H1 (cell line): ENCODE data around the gene SOCS4. TPM values are rescaled to one million over a fixed set of nuclear protein-coding genes. Genes with fewer than 3 reads are reported as not detected.

ENCODE experiments used
- CTCF ChIA-PET: fragments of 300-600 bp; sonication (Branson Sonifier 250); formaldehyde crosslinking; loops from one replicate; lab custom pipeline; 2021; ENCODE audit not compliant: partially characterized antibody; lab: Charles Lee
- POLR2A ChIA-PET: fragments of 300-600 bp; sonication (Branson Sonifier 250); formaldehyde crosslinking; loops from one replicate; lab custom pipeline; 2021; ENCODE audit warnings: inconsistent platforms; ENCODE audit not compliant: partially characterized antibody; lab: Charles Lee
- DNase-seq, 2 experiments: peaks; one replicate each; pipeline versions ENCODE4 v3.0.0 to v3.0.0-alpha.2; 2010 to 2022; ENCODE audit warnings: low spot score in 2 of 2, low read depth in 1 of 2, mixed read lengths in 1 of 2
- FAIRE-seq: peaks from 2 replicates; lab custom pipeline; 2011; peaks lifted over from hg19 to GRCh38; lab: Jason Lieb, UNC
- H2AFZ ChIP-seq: 2 replicates; pipeline ENCODE4 v1.8.1; 2012; ENCODE audit warnings: low read length, inconsistent platforms
- H2AK5ac ChIP-seq: 2 replicates; pipeline ENCODE4 v1.6.1; 2013; ENCODE audit warnings: low read depth, low read length
- H2BK120ac ChIP-seq: replicated peaks from 2 replicates; pipeline ENCODE3; 2013; ENCODE audit warnings: low read depth, low read length, inconsistent platforms
- H2BK12ac ChIP-seq: 2 replicates; pipeline ENCODE4 v1.6.1; 2013; ENCODE audit warnings: low read depth, low read length
- H2BK15ac ChIP-seq: 2 replicates; pipeline ENCODE4 v1.6.1; 2013; ENCODE audit warnings: low read length
- H2BK20ac ChIP-seq: 2 replicates; pipeline ENCODE4 v1.6.1; 2013; ENCODE audit warnings: low read length
- H2BK5ac ChIP-seq: 2 replicates; pipeline ENCODE4 v1.6.1; 2013; ENCODE audit warnings: low read depth, low read length
- H3K14ac ChIP-seq: 2 replicates; pipeline ENCODE4 v1.6.1; 2013; ENCODE audit warnings: inconsistent platforms; ENCODE audit not compliant: insufficient read length
- H3K18ac ChIP-seq: 2 replicates; pipeline ENCODE4 v1.6.1; 2013; ENCODE audit warnings: low read length; ENCODE audit errors: extremely low read depth
- H3K23ac ChIP-seq: 2 replicates; pipeline ENCODE4 v1.6.1; 2013; ENCODE audit warnings: inconsistent platforms; ENCODE audit not compliant: insufficient read length
- H3K23me2 ChIP-seq: 2 replicates; pipeline ENCODE4 v1.6.1; 2013; ENCODE audit warnings: low read depth, low read length
- H3K27ac ChIP-seq: 2 replicates; pipeline ENCODE4 v1.6.1; 2011; ENCODE audit warnings: low read depth, low read length, inconsistent platforms
- H3K27me3 ChIP-seq, 4 experiments: replicated peaks in 1 of 4; 1 replicate in 1 of 4; 2 replicates in 3 of 4; pipeline versions ENCODE4 v1.6.1 to v1.8.1; 2011 to 2013; ENCODE audit warnings: low read length in 3 of 4, mild to moderate bottlenecking in 3 of 4, inconsistent platforms in 2 of 4, mixed read lengths in 2 of 4, moderate library complexity in 1 of 4; ENCODE audit not compliant: control insufficient read depth in 3 of 4, insufficient read depth in 3 of 4; ENCODE audit errors: extremely low read depth in 1 of 4
- H3K36me3 ChIP-seq, 4 experiments: 2 replicates each; pipeline versions ENCODE4 v1.6.1 to v1.8.1; 2011 to 2013; ENCODE audit warnings: mild to moderate bottlenecking in 4 of 4, low read length in 3 of 4, moderate library complexity in 2 of 4, control low read depth in 1 of 4, inconsistent platforms in 1 of 4; ENCODE audit not compliant: insufficient read depth in 4 of 4, control insufficient read depth in 2 of 4
- H3K4ac ChIP-seq: replicated peaks from 2 replicates; pipeline ENCODE3; 2013; ENCODE audit warnings: low read length, low read depth, mixed read lengths, inconsistent platforms; ENCODE audit not compliant: insufficient read length
- H3K4me1 ChIP-seq, 4 experiments: replicated peaks in 1 of 4; 1 replicate in 1 of 4; 2 replicates in 3 of 4; pipeline versions ENCODE4 v1.6.1 to v1.8.1; 2011 to 2013; ENCODE audit warnings: low read length in 3 of 4, inconsistent platforms in 2 of 4, mixed read lengths in 1 of 4; ENCODE audit not compliant: insufficient read depth in 4 of 4, control insufficient read depth in 3 of 4
- H3K4me2 ChIP-seq, 2 experiments: 2 replicates each; pipeline versions ENCODE4 v1.6.1 to v1.8.1; 2011 to 2013; ENCODE audit warnings: low read depth in 2 of 2, low read length in 2 of 2, control low read depth in 1 of 2, inconsistent platforms in 1 of 2, mild to moderate bottlenecking in 1 of 2; ENCODE audit not compliant: insufficient read depth in 1 of 2
- H3K4me3 ChIP-seq, 4 experiments: fragments of 200-600, 300-600 bp in 1 of 4; sonication (generic), shearing (Covaris generic), sonication (Bioruptor Twin) in 1 of 4; 2 replicates each; pipeline versions ENCODE4 v1.5.1 to v1.8.1; 2011 to 2016; ENCODE audit warnings: low read length in 4 of 4, low read depth in 3 of 4, control low read depth in 2 of 4, inconsistent platforms in 2 of 4, mild to moderate bottlenecking in 2 of 4, mixed read lengths in 1 of 4, moderate library complexity in 1 of 4; ENCODE audit not compliant: insufficient read depth in 2 of 4; ENCODE audit errors: extremely low read depth in 1 of 4
- H3K56ac ChIP-seq: replicated peaks from 2 replicates; pipeline ENCODE3; 2013; ENCODE audit warnings: low read depth, mild to moderate bottlenecking, mixed read lengths, low read length, inconsistent platforms; ENCODE audit not compliant: insufficient read length
- H3K79me1 ChIP-seq: 2 replicates; pipeline ENCODE4 v1.6.1; 2013; ENCODE audit warnings: low read depth, low read length, control low read depth
- H3K79me2 ChIP-seq, 2 experiments: 2 replicates each; pipeline versions ENCODE4 v1.6.1 to v1.8.1; 2012 to 2013; ENCODE audit warnings: low read length in 2 of 2, mild to moderate bottlenecking in 2 of 2, inconsistent platforms in 1 of 2; ENCODE audit not compliant: insufficient read depth in 2 of 2, control insufficient read depth in 1 of 2
- H3K9ac ChIP-seq, 4 experiments: replicated peaks in 1 of 4; 1 replicate in 1 of 4; 2 replicates in 3 of 4; pipeline versions ENCODE4 v1.6.1 to v1.8.1; 2011 to 2013; ENCODE audit warnings: low read depth in 3 of 4, low read length in 3 of 4, control low read depth in 2 of 4, mild to moderate bottlenecking in 2 of 4, moderate library complexity in 2 of 4, inconsistent platforms in 1 of 4; ENCODE audit errors: extremely low read depth in 1 of 4
- H3K9me3 ChIP-seq, 2 experiments: 2 replicates each; pipeline versions ENCODE4 v1.6.1 to v1.8.1; 2012 to 2013; ENCODE audit warnings: mild to moderate bottlenecking in 2 of 2, moderate library complexity in 2 of 2, control low read depth in 1 of 2, inconsistent platforms in 1 of 2, low read depth in 1 of 2, low read length in 1 of 2, mixed read lengths in 1 of 2; ENCODE audit not compliant: insufficient read depth in 2 of 2
- H4K20me1 ChIP-seq, 2 experiments: replicated peaks in 1 of 2; 2 replicates each; pipeline versions ENCODE3 to v1.8.1; 2011 to 2013; ENCODE audit warnings: inconsistent platforms in 2 of 2, low read length in 2 of 2, mild to moderate bottlenecking in 1 of 2; ENCODE audit not compliant: insufficient read depth in 2 of 2, control insufficient read depth in 1 of 2
- H4K5ac ChIP-seq: 2 replicates; pipeline ENCODE4 v1.6.1; 2013; ENCODE audit warnings: low read length, low read depth, mixed read lengths, inconsistent platforms; ENCODE audit not compliant: insufficient read length
- H4K8ac ChIP-seq: 2 replicates; pipeline ENCODE4 v1.8.0; 2013; ENCODE audit warnings: mild to moderate bottlenecking, moderate library complexity, low read length, inconsistent platforms; ENCODE audit not compliant: insufficient read depth; ENCODE audit errors: extremely low read depth
- H4K91ac ChIP-seq: replicated peaks from 2 replicates; pipeline ENCODE3; 2013; ENCODE audit warnings: low read length, mixed read lengths, inconsistent platforms; ENCODE audit not compliant: insufficient read length
- ASH2L ChIP-seq: fragments of 200-600, 300-600 bp; sonication (generic); IDR thresholded peaks from one replicate; pipeline ENCODE4 v1.7.1; 2017; ENCODE audit warnings: low read length
- CHD2 ChIP-seq: IDR thresholded peaks from 2 replicates; pipeline ENCODE4 v1.6.1; 2012; ENCODE audit warnings: low read length, improper control_type of control experiment
- PHF8 ChIP-seq: fragments of 200-600 bp; sonication (generic); conservative IDR thresholded peaks from 2 replicates; pipeline ENCODE4 v1.7.1; 2012; ENCODE audit warnings: low read depth, mild to moderate bottlenecking, inconsistent platforms, low read length, moderate library complexity
- RAD21 ChIP-seq, 2 experiments: IDR thresholded peaks in 1 of 2; conservative IDR thresholded peaks in 1 of 2; 2 replicates each; pipeline ENCODE4 v1.6.1; 2011; ENCODE audit warnings: low read depth in 2 of 2, low read length in 2 of 2, improper control_type of control experiment in 1 of 2, inconsistent platforms in 1 of 2, mild to moderate bottlenecking in 1 of 2, moderate library complexity in 1 of 2
- RXRA ChIP-seq: IDR thresholded peaks from 2 replicates; pipeline ENCODE4 v1.6.1; 2011; ENCODE audit warnings: low read depth, mild to moderate bottlenecking, low read length, moderate library complexity; ENCODE audit not compliant: insufficient read depth
- TAF1 ChIP-seq: IDR thresholded peaks from 2 replicates; pipeline ENCODE4 v1.6.1; 2011; ENCODE audit warnings: mild to moderate bottlenecking, low read depth, low read length
- TCF12 ChIP-seq: IDR thresholded peaks from 2 replicates; pipeline ENCODE4 v1.6.1; 2011; ENCODE audit warnings: low read depth, mild to moderate bottlenecking, low read length
- WGBS, 2 experiments: shearing (Covaris generic) in 1 of 2; methylation state at CpG; one replicate each; pipeline versions ENCODE4 v1.1.6 to v1.1.7; 2013 to 2015; ENCODE audit warnings: low lambda C conversion rate in 2 of 2, mixed read lengths in 2 of 2, inconsistent platforms in 1 of 2, low coverage in 1 of 2, missing lambda C conversion rate in 1 of 2; ENCODE audit not compliant: insufficient replicate concordance in 2 of 2, insufficient coverage in 1 of 2, insufficient read length in 1 of 2; ENCODE audit errors: extremely low coverage in 1 of 2, missing lambda C conversion rate in 1 of 2; 5-methylcytosine and 5-hydroxymethylcytosine counted together
- polyA plus RNA-seq, 7 experiments: library from polyadenylated mRNA; depleted of rRNA in 3 of 7; stranded (reverse) in 5 of 7; unstranded in 2 of 7; fragments of >200 nt in 5 of 7; fragments of 200-250 nt in 2 of 7; gene quantifications; 1 replicate in 5 of 7; 2 replicates in 1 of 7; 4 replicates in 1 of 7; pipeline versions ENCODE4 v1.2.1 to v1.2.3, GENCODE V29; 2011 to 2013; ENCODE audit warnings: missing spikeins in 2 of 7, mixed read lengths in 2 of 7
- total RNA-seq: library from RNA; stranded (reverse); fragmentation: NEBNext Ultra II Directional; extraction: Animal tissue kit (Norgen Biotek cat#: 25700); gene quantifications from 2 replicates; pipeline ENCODE4 v1.2.1, GENCODE V29; 2021
- TF ChIP-seq, protein P1 (sequence below): IDR thresholded peaks from 2 replicates; pipeline ENCODE4 v1.6.1; 2011; ENCODE audit warnings: low read depth, mild to moderate bottlenecking, low read length; ENCODE audit not compliant: insufficient read depth

SOCS4 gene
- total and polyA plus RNA-seq, 2 of the 8 experiments (the other 6 are each of a cell fraction or from before 2014, with no cell fraction given) = 5.5 to 31.5 TPM

DNA sequence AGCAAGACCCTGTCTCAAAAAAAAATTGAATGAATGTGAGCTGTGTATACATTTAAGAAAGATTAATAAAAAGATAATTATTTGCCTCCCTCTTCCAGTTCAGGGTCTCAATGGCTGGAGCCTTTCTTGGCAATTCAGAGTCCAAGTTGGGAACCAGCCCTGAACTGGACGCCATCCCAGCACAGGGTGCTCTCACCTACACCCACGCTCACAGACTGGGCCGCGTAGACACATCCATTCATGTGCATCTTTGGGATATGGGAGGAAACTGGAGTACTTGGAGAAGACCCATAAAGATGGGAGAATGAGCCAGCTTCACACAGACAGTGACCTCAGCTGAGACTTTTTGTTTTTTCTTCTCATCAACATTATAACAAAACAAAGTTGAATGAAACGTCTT is 30.9 kb downstream of the SOCS4 start:
- H2AK5ac ChIP-seq = no peak overlapping the region
- no peak overlapping the region for H3K9ac ChIP-seq
- no peak overlapping the region for H4K5ac ChIP-seq
- ChIA-PET POLR2A (interaction anchor here (0.7 to 3.8 kb wide), 6 partner anchors 13 to 77 kb away, joined by 3 to 20 read pairs (median 3); partner anchors contain the start of genes SOCS4 and WDHD1), CTCF (no interaction called here)
- TF ChIP-seq PHF8 = no peak
- no peak for TF ChIP-seq TCF12
- no peak for TF ChIP-seq RXRA
- TF ChIP-seq, protein P1, sequence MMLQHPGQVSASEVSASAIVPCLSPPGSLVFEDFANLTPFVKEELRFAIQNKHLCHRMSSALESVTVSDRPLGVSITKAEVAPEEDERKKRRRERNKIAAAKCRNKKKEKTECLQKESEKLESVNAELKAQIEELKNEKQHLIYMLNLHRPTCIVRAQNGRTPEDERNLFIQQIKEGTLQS = no peak
- no peak for TF ChIP-seq ASH2L
- TF ChIP-seq TAF1 = no peak
- TF ChIP-seq CHD2 = no peak
- no peak for TF ChIP-seq RAD21 (IDR thresholded peaks at IDR 0.05 in 1 of 2, conservative IDR thresholded peaks at IDR 0.05 in 1 of 2; ENCODE audit: low read depth in 2 of 2, low read length in 2 of 2)
- no peak overlapping the region for H3K23ac ChIP-seq
- 0 out of 2 replicates have a peak overlapping the region, but pooled peaks have one; percentile 33 for H2BK12ac ChIP-seq
- H3K36me3 ChIP-seq = peaks cover 4 to 40% (median 8%) of the 10 kb centered on the region in 4 experiments; a peak in 7 of 8 replicates
- no peak overlapping the region for H3K4me2 ChIP-seq
- H3K27me3 ChIP-seq = no peaks in the 10 kb centered on the region
- peaks cover 18 to 85% of the 10 kb centered on the region in 2 experiments for H3K79me2 ChIP-seq
- no peaks in the 10 kb centered on the region for H3K23me2 ChIP-seq
- no peak for DNase-seq
- WGBS, 2 experiments = 96% methylated on average over 5 of the region's 5 CpGs; no CpG with 5 or more reads in 1 of the 2 experiments
- no peak overlapping the region for H2AFZ ChIP-seq
- no peaks in the 10 kb centered on the region; a peak in 3 of 7 replicates for H3K4me1 ChIP-seq
- H3K27ac ChIP-seq = no peak overlapping the region
- no peak overlapping the region for H4K91ac ChIP-seq
- no peak overlapping the region for H2BK5ac ChIP-seq
- H3K4ac ChIP-seq = no peak overlapping the region
- H3K79me1 ChIP-seq = peaks cover 2% of the 10 kb centered on the region; the same call in 1 of the 2 replicates
- H3K4me3 ChIP-seq = no peak overlapping the region
- H4K20me1 ChIP-seq = peaks cover 6 to 7% of the 10 kb centered on the region in 2 experiments
- H2BK20ac ChIP-seq = no peak overlapping the region
- H3K56ac ChIP-seq = no peak overlapping the region
- no peaks in the 10 kb centered on the region for H3K9me3 ChIP-seq
- H2BK120ac ChIP-seq = no peak overlapping the region
- H2BK15ac ChIP-seq = no peak overlapping the region
- no peak overlapping the region for H4K8ac ChIP-seq
- H3K14ac ChIP-seq = no peak overlapping the region
- H3K18ac ChIP-seq = no peak overlapping the region
- no peak for FAIRE-seq
